ENCODE data around the gene DDN. TPM values are rescaled to one million over a fixed set of nuclear protein-coding genes. Genes with fewer than 3 reads are reported as not detected.

The DDN gene
- total and polyA plus RNA-seq, 10 of the 15 experiments (the other 5 are each of a cell fraction or from before 2014, with no cell fraction given) = 0.10 to 13.4 (median 3.7) TPM

DNA sequence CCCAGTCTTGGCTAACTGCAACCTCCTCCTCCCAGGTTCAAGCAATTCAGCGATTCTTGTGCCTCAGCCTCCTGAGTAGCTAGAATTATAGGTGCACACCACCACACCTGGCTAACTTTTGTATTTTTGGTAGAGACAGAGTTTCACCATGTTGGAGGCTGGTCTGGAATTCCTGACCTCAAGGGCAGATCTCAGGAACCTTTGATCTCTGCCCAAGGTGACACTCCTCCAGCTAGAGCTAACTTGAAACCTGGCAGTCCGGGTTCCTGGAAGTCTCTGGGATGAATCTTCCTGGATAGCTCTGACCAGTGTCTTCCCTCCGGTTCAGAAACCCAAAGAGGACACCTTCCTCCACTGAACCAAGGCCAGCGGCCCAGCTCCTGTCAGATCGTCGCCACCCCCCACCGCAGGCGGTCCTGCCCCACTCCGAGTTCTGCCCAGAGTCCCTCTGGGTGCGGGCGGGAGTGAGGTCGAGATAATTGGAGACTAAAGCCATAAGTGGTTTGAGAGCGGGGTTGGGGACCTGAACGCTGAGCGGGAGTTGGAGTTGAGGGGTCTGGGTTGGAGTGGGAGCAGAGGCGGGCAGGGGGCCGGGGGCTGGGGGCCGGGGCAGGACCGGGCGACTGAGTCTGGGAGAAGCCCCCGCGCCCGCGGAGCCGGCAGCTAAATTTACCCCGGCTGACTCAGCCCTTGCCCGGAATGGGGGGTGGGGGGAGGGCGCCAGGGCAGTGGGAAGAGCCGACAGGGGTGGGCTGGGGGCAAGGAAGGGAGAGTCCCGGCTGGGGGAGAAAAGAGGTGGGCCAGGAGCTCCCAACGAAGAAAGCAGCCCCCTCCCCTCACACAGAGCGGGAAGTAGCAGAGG, 4.7 kb downstream of the DDN start (continued):
- no peak for TF ChIP-seq FOXK2 (IDR thresholded peaks at IDR 0.05)

DNA sequence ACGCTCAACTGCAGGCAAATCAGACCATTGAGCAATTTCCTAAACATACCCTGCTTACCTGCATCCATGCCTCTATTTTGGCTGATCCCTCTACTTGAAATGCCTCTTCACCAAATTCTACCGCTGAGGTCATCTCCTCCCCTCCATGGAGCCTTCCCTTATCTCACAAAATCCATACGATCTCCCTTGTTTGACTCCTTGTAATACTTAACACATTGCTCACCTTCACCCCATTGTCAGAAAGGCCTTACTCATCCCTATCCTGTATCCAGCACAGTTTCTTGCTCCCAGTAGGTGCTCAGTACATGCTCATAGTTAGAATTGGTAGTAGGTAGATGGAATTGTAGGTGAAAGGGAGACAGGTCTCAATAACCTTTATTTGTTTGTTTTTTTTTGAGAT, 5.4 kb downstream of the DDN start:
- in situ Hi-C loops (cut with MboI) = no loop called here
- Histone ChIP-seq H2AFZ (ENCODE audit: control insufficient read depth, low read depth, low read length) (no peak overlapping the region), H3K9ac (ENCODE audit: control insufficient read depth, insufficient read depth, low read length) (no peak overlapping the region), H3K4me3 (no peak overlapping the region), H3K4me2 (ENCODE audit: control insufficient read depth, insufficient read depth) (no peak overlapping the region), H3K27ac (ENCODE audit: control insufficient read depth, insufficient read depth) (no peak overlapping the region), H3K4me1 (ENCODE audit: control insufficient read depth, insufficient read depth, low read length) (peaks cover 19% of the 10 kb centered on the region), H3K36me3 (ENCODE audit: control insufficient read depth in 2 of 2, insufficient read depth in 2 of 2, low read length in 1 of 2) (no peaks in the 10 kb centered on the region), H3K9me3 (replicated peaks; ENCODE audit: control insufficient read depth, insufficient read depth, low read length) (no peaks in the 10 kb centered on the region), H3K27me3 (replicated peaks in 1 of 2; ENCODE audit: control insufficient read depth in 2 of 2, insufficient read depth in 2 of 2, low read length in 1 of 2) (no peaks in the 10 kb centered on the region; a peak in 2 of 4 replicates), H3K79me2 (ENCODE audit: control insufficient read depth, insufficient read depth, low read length) (no peaks in the 10 kb centered on the region; the same call in 1 of the 2 replicates), H4K20me1 (ENCODE audit: control insufficient read depth, insufficient read depth) (peaks cover 3% of the 10 kb centered on the region; the same call in 1 of the 2 replicates)
- intact Hi-C loops (cut with micrococcal nuclease; ENCODE audit: unreplicated experiment) = no loop called here
- ATAC-seq = no peak
- no peak for DNase-seq (ENCODE audit: low read depth, low spot score)
- CTCF ChIA-PET = interaction anchor here (0.6 to 14.1 kb wide), 15 partner anchors 14 to 141 kb away, joined by 3 to 172 read pairs (median 6); partner anchors contain the start of genes DDX23, FKBP11, PRKAG1 and WNT1
- RAD21 ChIA-PET (ENCODE audit: unreplicated experiment) = interaction anchor here (0.7 to 5.0 kb wide), 4 partner anchors 10 to 142 kb away, joined by 3 to 43 read pairs (median 6); partner anchors contain the start of genes DDX23 and FKBP11
- TF ChIP-seq FOXM1 (IDR thresholded peaks at IDR 0.05; ENCODE audit: low read depth, low read length) = no peak
- no peak for TF ChIP-seq GATAD2B (conservative IDR thresholded peaks at IDR 0.05; ENCODE audit: low read depth)
- TF ChIP-seq ASH2L (IDR thresholded peaks at IDR 0.05; ENCODE audit: borderline replicate concordance, low read depth) = no peak
- TF ChIP-seq, protein P1, sequence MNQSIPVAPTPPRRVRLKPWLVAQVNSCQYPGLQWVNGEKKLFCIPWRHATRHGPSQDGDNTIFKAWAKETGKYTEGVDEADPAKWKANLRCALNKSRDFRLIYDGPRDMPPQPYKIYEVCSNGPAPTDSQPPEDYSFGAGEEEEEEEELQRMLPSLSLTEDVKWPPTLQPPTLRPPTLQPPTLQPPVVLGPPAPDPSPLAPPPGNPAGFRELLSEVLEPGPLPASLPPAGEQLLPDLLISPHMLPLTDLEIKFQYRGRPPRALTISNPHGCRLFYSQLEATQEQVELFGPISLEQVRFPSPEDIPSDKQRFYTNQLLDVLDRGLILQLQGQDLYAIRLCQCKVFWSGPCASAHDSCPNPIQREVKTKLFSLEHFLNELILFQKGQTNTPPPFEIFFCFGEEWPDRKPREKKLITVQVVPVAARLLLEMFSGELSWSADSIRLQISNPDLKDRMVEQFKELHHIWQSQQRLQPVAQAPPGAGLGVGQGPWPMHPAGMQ (IDR thresholded peaks at IDR 0.05; ENCODE audit: borderline replicate concordance) = no peak
- TF ChIP-seq, protein P2, sequence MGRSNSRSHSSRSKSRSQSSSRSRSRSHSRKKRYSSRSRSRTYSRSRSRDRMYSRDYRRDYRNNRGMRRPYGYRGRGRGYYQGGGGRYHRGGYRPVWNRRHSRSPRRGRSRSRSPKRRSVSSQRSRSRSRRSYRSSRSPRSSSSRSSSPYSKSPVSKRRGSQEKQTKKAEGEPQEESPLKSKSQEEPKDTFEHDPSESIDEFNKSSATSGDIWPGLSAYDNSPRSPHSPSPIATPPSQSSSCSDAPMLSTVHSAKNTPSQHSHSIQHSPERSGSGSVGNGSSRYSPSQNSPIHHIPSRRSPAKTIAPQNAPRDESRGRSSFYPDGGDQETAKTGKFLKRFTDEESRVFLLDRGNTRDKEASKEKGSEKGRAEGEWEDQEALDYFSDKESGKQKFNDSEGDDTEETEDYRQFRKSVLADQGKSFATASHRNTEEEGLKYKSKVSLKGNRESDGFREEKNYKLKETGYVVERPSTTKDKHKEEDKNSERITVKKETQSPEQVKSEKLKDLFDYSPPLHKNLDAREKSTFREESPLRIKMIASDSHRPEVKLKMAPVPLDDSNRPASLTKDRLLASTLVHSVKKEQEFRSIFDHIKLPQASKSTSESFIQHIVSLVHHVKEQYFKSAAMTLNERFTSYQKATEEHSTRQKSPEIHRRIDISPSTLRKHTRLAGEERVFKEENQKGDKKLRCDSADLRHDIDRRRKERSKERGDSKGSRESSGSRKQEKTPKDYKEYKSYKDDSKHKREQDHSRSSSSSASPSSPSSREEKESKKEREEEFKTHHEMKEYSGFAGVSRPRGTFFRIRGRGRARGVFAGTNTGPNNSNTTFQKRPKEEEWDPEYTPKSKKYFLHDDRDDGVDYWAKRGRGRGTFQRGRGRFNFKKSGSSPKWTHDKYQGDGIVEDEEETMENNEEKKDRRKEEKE (IDR thresholded peaks at IDR 0.05) = no peak
- no peak for TF ChIP-seq RUNX3 (IDR thresholded peaks at IDR 0.05; ENCODE audit: low read length)
- no peak for TF ChIP-seq CREB1 (IDR thresholded peaks at IDR 0.05; ENCODE audit: low read depth)
- TF ChIP-seq TCF12 (IDR thresholded peaks at IDR 0.05; ENCODE audit: low read depth, low read length) = no peak
- TF ChIP-seq NFYA (IDR thresholded peaks at IDR 0.05; ENCODE audit: borderline replicate concordance, low read depth, low read length) = no peak
- TF ChIP-seq POLR2A (IDR thresholded peaks at IDR 0.05; ENCODE audit: low read depth, low read length) = no peak
- TF ChIP-seq, protein P3, sequence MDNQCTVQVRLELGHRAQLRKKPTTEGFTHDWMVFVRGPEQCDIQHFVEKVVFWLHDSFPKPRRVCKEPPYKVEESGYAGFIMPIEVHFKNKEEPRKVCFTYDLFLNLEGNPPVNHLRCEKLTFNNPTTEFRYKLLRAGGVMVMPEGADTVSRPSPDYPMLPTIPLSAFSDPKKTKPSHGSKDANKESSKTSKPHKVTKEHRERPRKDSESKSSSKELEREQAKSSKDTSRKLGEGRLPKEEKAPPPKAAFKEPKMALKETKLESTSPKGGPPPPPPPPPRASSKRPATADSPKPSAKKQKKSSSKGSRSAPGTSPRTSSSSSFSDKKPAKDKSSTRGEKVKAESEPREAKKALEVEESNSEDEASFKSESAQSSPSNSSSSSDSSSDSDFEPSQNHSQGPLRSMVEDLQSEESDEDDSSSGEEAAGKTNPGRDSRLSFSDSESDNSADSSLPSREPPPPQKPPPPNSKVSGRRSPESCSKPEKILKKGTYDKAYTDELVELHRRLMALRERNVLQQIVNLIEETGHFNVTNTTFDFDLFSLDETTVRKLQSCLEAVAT (IDR thresholded peaks at IDR 0.05) = no peak
- no TSS peak for BruUV-seq (replicated peaks)
- FAIRE-seq = no peak
- SMC1A ChIA-PET (ENCODE audit: uncharacterized antibody, unreplicated experiment) = interaction anchor here (1.2 to 1.5 kb wide), 2 partner anchors 69 to 93 kb away, joined by 4 to 5 read pairs; no protein-coding TSS in a partner anchor
- POLR2A ChIA-PET = interaction anchor here (0.7 to 1.1 kb wide), 2 partner anchors 59 to 72 kb away, joined by 3 to 4 read pairs; no protein-coding TSS in a partner anchor
- WGBS (ENCODE audit: insufficient coverage, insufficient replicate concordance, low lambda C conversion rate, missing lambda C conversion rate) = 68% methylated on average over 3 of the region's 3 CpGs

All from GM12878 (cell line).